NCI-H2196 treated with DMSO at 0.1 percent for 48 hours (cell line): ENCODE data around the gene CCDC117.
A peak's percentile ranks its signal among the peaks of the same experiment; 100 is the strongest.

Experiments
- DNase-seq: peaks from one replicate; lab custom pipeline; 2025; ENCODE audit not compliant: unreplicated experiment; lab: John Stamatoyannopoulos, UW

The CCDC117 gene

GRCh38 chr22:28769394-28770085, 3.0 kb upstream of the CCDC117 start:
- DNase-seq: no peak

GRCh38 chr22:28771195-28771791, 1.2 kb upstream of the CCDC117 start:
- DNase-seq: peak; percentile 65

GRCh38 chr22:28773461-28773867, 969 bp downstream of the CCDC117 start:
- DNase-seq: no peak

- no peak for DNase-seq
Observed at GRCh38 chr22:28774378-28774777, 1.9 kb downstream of the CCDC117 start.

- DNase-seq: no peak
Observed at GRCh38 chr22:28779833-28780232, 7.3 kb downstream of the CCDC117 start.

- DNase-seq: no peak
Observed at GRCh38 chr22:28780296-28780695, 7.8 kb downstream of the CCDC117 start.

GRCh38 chr22:28783786-28784671, 11.5 kb downstream of the CCDC117 start:
- no peak for DNase-seq

GRCh38 chr22:28788601-28789000, 16.1 kb downstream of the CCDC117 start:
- DNase-seq: no peak

- no peak for DNase-seq
Observed at GRCh38 chr22:28791124-28791523, 18.6 kb downstream of the CCDC117 start.

- no peak for DNase-seq
Observed at GRCh38 chr22:28791841-28792490, 19.5 kb downstream of the CCDC117 start.

- no peak for DNase-seq
Observed at GRCh38 chr22:28792491-28793383, 20.2 kb downstream of the CCDC117 start.

- DNase-seq: no peak
Observed at GRCh38 chr22:28793976-28794584, 21.6 kb downstream of the CCDC117 start.

- no peak for DNase-seq
Observed at GRCh38 chr22:28795071-28795693, 22.7 kb downstream of the CCDC117 start.

- DNase-seq: no peak
Observed at GRCh38 chr22:28795932-28796856, 23.7 kb downstream of the CCDC117 start.

- DNase-seq: no peak
Observed at GRCh38 chr22:28798810-28799605, 26.5 kb downstream of the CCDC117 start.

- no peak for DNase-seq
Observed at GRCh38 chr22:28799606-28800307, 27.3 kb downstream of the CCDC117 start.
